T-helper 2 cell (primary cell): Measurements from ENCODE around the gene PRIMA1.

ENCODE experiments used
- DNase-seq, 5 experiments: peaks; one replicate each; pipeline versions ENCODE4 v3.0.0 to v3.0.0-alpha.2; 2012 to 2022

Gene PRIMA1

GRCh38 chr14:93752980-93753561 is 35.2 kb downstream of the PRIMA1 start:
- no peak for DNase-seq

GRCh38 chr14:93751946-93752655 is 36.2 kb downstream of the PRIMA1 start:
- no peak for DNase-seq

- DNase-seq, result no peak
Observed at GRCh38 chr14:93749076-93749420, 39.2 kb downstream of the PRIMA1 start.

GRCh38 chr14:93748208-93749075 is 39.8 kb downstream of the PRIMA1 start:
- DNase-seq, result no peak

GRCh38 chr14:93747560-93747959 is 40.7 kb downstream of the PRIMA1 start:
- DNase-seq, result no peak

- DNase-seq, result no peak
Observed at GRCh38 chr14:93747102-93747501, 41.2 kb downstream of the PRIMA1 start.

- no peak for DNase-seq
Observed at GRCh38 chr14:93745603-93746273, 42.5 kb downstream of the PRIMA1 start.

- DNase-seq, result no peak
Observed at GRCh38 chr14:93744876-93745275, 43.4 kb downstream of the PRIMA1 start.

- DNase-seq, result no peak
Observed at GRCh38 chr14:93744176-93744575, 44.1 kb downstream of the PRIMA1 start.

GRCh38 chr14:93743270-93744060 is 44.8 kb downstream of the PRIMA1 start:
- no peak for DNase-seq

- no peak for DNase-seq
Observed at GRCh38 chr14:93742761-93743160, 45.5 kb downstream of the PRIMA1 start.

- no peak for DNase-seq
Observed at GRCh38 chr14:93741556-93742230, 46.6 kb downstream of the PRIMA1 start.

GRCh38 chr14:93737634-93738033 is 50.7 kb downstream of the PRIMA1 start:
- DNase-seq, result no peak

GRCh38 chr14:93736378-93737014 is 51.8 kb downstream of the PRIMA1 start:
- DNase-seq, result no peak

GRCh38 chr14:93735206-93735605 is 53.1 kb downstream of the PRIMA1 start:
- DNase-seq, result no peak

- no peak for DNase-seq
Observed at GRCh38 chr14:93734086-93734822, 54.0 kb downstream of the PRIMA1 start.

GRCh38 chr14:93733631-93734030 is 54.7 kb downstream of the PRIMA1 start:
- DNase-seq, result no peak

- DNase-seq, result no peak
Observed at GRCh38 chr14:93733231-93733630, 55.1 kb downstream of the PRIMA1 start.

- DNase-seq, result no peak
Observed at GRCh38 chr14:93732524-93732923, 55.8 kb downstream of the PRIMA1 start.

- DNase-seq, result no peak
Observed at GRCh38 chr14:93731753-93732152, 56.5 kb downstream of the PRIMA1 start.

GRCh38 chr14:93729993-93730392 is 58.3 kb downstream of the PRIMA1 start:
- DNase-seq, result no peak
